PC-9 (cell line): ENCODE data around the gene CWC25. TPM values are rescaled to one million over a fixed set of nuclear protein-coding genes. Genes with fewer than 3 reads are reported as not detected.

ENCODE experiments used
- BruUV-seq: library from RNA; stranded (reverse); fragments of 400-500 nt; replicated peaks from 2 replicates; lab custom pipeline; 2021; lab: Mats Ljungman, UMichigan
- CTCF ChIA-PET: fragments of 300-600 bp; sonication (Branson Sonifier 250); formaldehyde crosslinking; loops from one replicate; lab custom pipeline; 2022; ENCODE audit warnings: antibody characterized with exemption; lab: Charles Lee
- POLR2A ChIA-PET: fragments of 300-600 bp; sonication (Branson Sonifier 250); formaldehyde crosslinking; loops from one replicate; lab custom pipeline; 2022; ENCODE audit warnings: antibody characterized with exemption; ENCODE audit not compliant: unreplicated experiment; lab: Charles Lee
- DNase-seq, 2 experiments: peaks; one replicate each; pipeline versions ENCODE4 v3.0.0 to v3.0.0-alpha.2; 2015 to 2022; ENCODE audit warnings: mixed read lengths in 1 of 2
- H2AFZ ChIP-seq: fragments of 200-600 bp; sonication (generic); 2 replicates; pipeline ENCODE4 v1.8.1; 2017; ENCODE audit warnings: antibody characterized with exemption
- H3F3A ChIP-seq: fragments of 200-600 bp; sonication (generic); 2 replicates; pipeline ENCODE4 v1.8.1; 2017; ENCODE audit warnings: antibody characterized with exemption, mild to moderate bottlenecking, low read depth; ENCODE audit not compliant: insufficient read depth
- H3K27ac ChIP-seq: fragments of 200-600 bp; sonication (generic); 2 replicates; pipeline ENCODE4 v1.6.1; 2016; ENCODE audit warnings: mixed run types
- H3K27me3 ChIP-seq: fragments of 200-600 bp; sonication (generic); 2 replicates; pipeline ENCODE4 v1.6.1; 2016; ENCODE audit warnings: low read depth, mixed run types; ENCODE audit not compliant: insufficient read depth
- H3K36me3 ChIP-seq: fragments of 200-600 bp; sonication (generic); 2 replicates; pipeline ENCODE4 v1.6.1; 2016; ENCODE audit warnings: low read depth, mixed run types
- H3K4me1 ChIP-seq: fragments of 200-600 bp; sonication (generic); replicated peaks from 2 replicates; pipeline ENCODE4 v1.6.1; 2016; ENCODE audit warnings: mixed run types; ENCODE audit not compliant: insufficient read depth
- H3K4me2 ChIP-seq: fragments of 200-600 bp; sonication (generic); 2 replicates; pipeline ENCODE4 v1.6.1; 2017; ENCODE audit warnings: mixed run types
- H3K4me3 ChIP-seq: fragments of 200-600 bp; sonication (generic); 2 replicates; pipeline ENCODE4 v1.6.1; 2016; ENCODE audit warnings: mixed run types
- H3K79me2 ChIP-seq: fragments of 200-600 bp; sonication (generic); 2 replicates; pipeline ENCODE4 v1.6.1; 2017; ENCODE audit warnings: low read depth, mixed run types
- H3K9me2 ChIP-seq: fragments of 200-600 bp; sonication (generic); 2 replicates; pipeline ENCODE4 v1.8.1; 2017; ENCODE audit warnings: mild to moderate bottlenecking; ENCODE audit not compliant: insufficient read depth
- H3K9me3 ChIP-seq: fragments of 200-600 bp; sonication (generic); 2 replicates; pipeline ENCODE4 v1.8.1; 2016; ENCODE audit warnings: low read depth; ENCODE audit not compliant: insufficient read depth
- H4K20me1 ChIP-seq: fragments of 200-600 bp; sonication (generic); 2 replicates; pipeline ENCODE4 v1.8.1; 2017; ENCODE audit not compliant: insufficient read depth
- EZH2 ChIP-seq: fragments of 200-600 bp; sonication (generic); IDR thresholded peaks from 2 replicates; pipeline ENCODE4 v1.8.0; 2017; ENCODE audit warnings: antibody characterized with exemption, low read depth
- intact Hi-C: fragments of 100-400 bp; cut with micrococcal nuclease; formaldehyde crosslinking; loops from one replicate; pipeline ENCODE4 v1.10.0; 2022; ENCODE audit not compliant: unreplicated experiment
- total RNA-seq: library from RNA; stranded (reverse); gene quantifications from 2 replicates; pipeline ENCODE4 v1.2.3, GENCODE V29; 2021
- TF ChIP-seq, protein P1 (sequence below): fragments of 200-600 bp; sonication (generic); conservative IDR thresholded peaks from 2 replicates; pipeline ENCODE4 v1.6.1; 2017; ENCODE audit warnings: mixed run types, antibody characterized with exemption, mild to moderate bottlenecking, moderate library complexity

The CWC25 gene
- total RNA-seq, 1 experiment from 2014 or later, result 13.7 TPM

- TF ChIP-seq EZH2, result no peak
- TF ChIP-seq, protein P1, sequence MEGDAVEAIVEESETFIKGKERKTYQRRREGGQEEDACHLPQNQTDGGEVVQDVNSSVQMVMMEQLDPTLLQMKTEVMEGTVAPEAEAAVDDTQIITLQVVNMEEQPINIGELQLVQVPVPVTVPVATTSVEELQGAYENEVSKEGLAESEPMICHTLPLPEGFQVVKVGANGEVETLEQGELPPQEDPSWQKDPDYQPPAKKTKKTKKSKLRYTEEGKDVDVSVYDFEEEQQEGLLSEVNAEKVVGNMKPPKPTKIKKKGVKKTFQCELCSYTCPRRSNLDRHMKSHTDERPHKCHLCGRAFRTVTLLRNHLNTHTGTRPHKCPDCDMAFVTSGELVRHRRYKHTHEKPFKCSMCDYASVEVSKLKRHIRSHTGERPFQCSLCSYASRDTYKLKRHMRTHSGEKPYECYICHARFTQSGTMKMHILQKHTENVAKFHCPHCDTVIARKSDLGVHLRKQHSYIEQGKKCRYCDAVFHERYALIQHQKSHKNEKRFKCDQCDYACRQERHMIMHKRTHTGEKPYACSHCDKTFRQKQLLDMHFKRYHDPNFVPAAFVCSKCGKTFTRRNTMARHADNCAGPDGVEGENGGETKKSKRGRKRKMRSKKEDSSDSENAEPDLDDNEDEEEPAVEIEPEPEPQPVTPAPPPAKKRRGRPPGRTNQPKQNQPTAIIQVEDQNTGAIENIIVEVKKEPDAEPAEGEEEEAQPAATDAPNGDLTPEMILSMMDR, result no peak
- Histone ChIP-seq H3F3A (peaks cover 96% of the 10 kb centered on the region), H3K79me2 (peaks cover 53% of the 10 kb centered on the region), H3K4me1 (peaks cover 36% of the 10 kb centered on the region), H2AFZ (no peak overlapping the region), H3K27me3 (no peaks in the 10 kb centered on the region), H3K36me3 (peaks cover 55% of the 10 kb centered on the region), H3K27ac (peak overlapping the region; percentile 22; the same call in 1 of the 2 replicates), H3K9me3 (no peaks in the 10 kb centered on the region), H3K4me2 (0 out of 2 replicates have a peak overlapping the region, but pooled peaks have one; percentile 100), H4K20me1 (peaks cover 60% of the 10 kb centered on the region), H3K4me3 (no peak overlapping the region), H3K9me2 (no peaks in the 10 kb centered on the region)
- intact Hi-C loops, result no loop called here
- CTCF ChIA-PET, result no interaction called here
- no peak for DNase-seq
- BruUV-seq, result no TSS peak
- POLR2A ChIA-PET, result interaction anchor here (0.5 to 0.8 kb wide), 2 partner anchors 22 to 1271 kb away, joined by 6 to 7 read pairs; no protein-coding TSS in a partner anchor
Observed at GRCh38 chr17:38848939-38849605, 24.0 kb upstream of the CWC25 start.

- H3F3A ChIP-seq, result peaks cover 96% of the 10 kb centered on the region
- H3K36me3 ChIP-seq, result peaks cover 55% of the 10 kb centered on the region
- H2AFZ ChIP-seq, result no peak overlapping the region
- no peak for DNase-seq
- H3K79me2 ChIP-seq, result peaks cover 52% of the 10 kb centered on the region
- no peak overlapping the region for H3K4me3 ChIP-seq
- BruUV-seq, result no TSS peak
- H3K27ac ChIP-seq, result peak overlapping the region; percentile 3; the same call in 1 of the 2 replicates
- H3K27me3 ChIP-seq, result no peaks in the 10 kb centered on the region
- peaks cover 60% of the 10 kb centered on the region for H4K20me1 ChIP-seq
- TF ChIP-seq EZH2, result no peak
- TF ChIP-seq, protein P1, result no peak
- POLR2A ChIA-PET, result interaction anchor here (0.6 kb wide), 1 partner anchor 50 kb away, joined by 3 read pairs; no protein-coding TSS in a partner anchor
- no peak overlapping the region for H3K4me2 ChIP-seq
- H3K9me2 ChIP-seq, result no peaks in the 10 kb centered on the region
- intact Hi-C loops, result no loop called here
- CTCF ChIA-PET, result no interaction called here
- no peaks in the 10 kb centered on the region for H3K9me3 ChIP-seq
- H3K4me1 ChIP-seq, result peaks cover 39% of the 10 kb centered on the region
Observed at GRCh38 chr17:38848557-38848891, 23.4 kb upstream of the CWC25 start.

DNA sequence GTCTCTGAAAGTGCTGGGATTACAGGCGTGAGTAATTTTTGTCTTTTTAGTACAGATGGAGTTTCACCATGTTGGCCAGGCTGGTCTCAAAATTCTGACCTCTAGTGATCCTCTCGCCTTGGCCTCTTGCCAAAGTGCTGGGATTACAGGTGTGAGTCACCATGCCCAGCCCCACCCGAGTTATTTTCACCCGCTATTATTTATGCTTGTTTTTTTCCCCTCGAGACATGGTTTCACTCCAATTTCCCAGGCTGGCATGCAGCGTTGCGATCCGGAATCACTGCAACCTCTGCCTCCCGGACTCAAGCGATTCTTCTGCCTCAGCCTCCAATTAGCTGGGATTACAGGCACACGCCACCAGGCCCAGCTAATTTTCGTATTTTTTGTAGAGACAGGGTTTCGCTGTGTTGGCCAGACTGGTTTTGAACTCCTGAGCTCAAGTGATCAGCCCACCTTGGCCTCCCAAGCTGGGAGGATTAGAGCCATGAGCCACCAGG lies 19.2 kb upstream of the CWC25 start:
- Histone ChIP-seq H3K27ac (peak overlapping the region; percentile 78), H2AFZ (no peak overlapping the region), H3F3A (peaks cover 54% of the 10 kb centered on the region), H3K27me3 (no peaks in the 10 kb centered on the region), H3K79me2 (peaks cover 10% of the 10 kb centered on the region), H3K36me3 (peaks cover 19% of the 10 kb centered on the region), H3K4me2 (peak overlapping the region; percentile 69), H3K9me3 (no peaks in the 10 kb centered on the region), H3K9me2 (no peaks in the 10 kb centered on the region), H3K4me3 (peak overlapping the region; percentile 2; the same call in 1 of the 2 replicates), H3K4me1 (peaks cover 18% of the 10 kb centered on the region), H4K20me1 (peaks cover 23% of the 10 kb centered on the region)
- DNase-seq, result peak; percentile 68 to 69
- intact Hi-C loops, result no loop called here
- ChIA-PET CTCF (interaction anchor here (0.6 kb wide), 1 partner anchor 25 kb away, joined by 5 read pairs; no protein-coding TSS in a partner anchor), POLR2A (interaction anchor here (0.6 to 0.7 kb wide), 3 partner anchors 10 to 380 kb away, joined by 4 to 12 read pairs (median 4); no protein-coding TSS in a partner anchor)
- no TSS peak for BruUV-seq
- no peak for TF ChIP-seq EZH2
- TF ChIP-seq, protein P1, result no peak
